H9 (cell line): Measurements from ENCODE around the gene ZSCAN22. TPM values are rescaled to one million over a fixed set of nuclear protein-coding genes. Genes with fewer than 3 reads are reported as not detected.

Experiments used
- DNase-seq: peaks from one replicate; pipeline ENCODE4 v3.0.0-alpha.2; 2017
- H2AFZ ChIP-seq: one replicate; pipeline ENCODE4 v1.6.1; 2013; ENCODE audit warnings: mild to moderate bottlenecking, low read length, control low read depth, moderate library complexity
- H2AK5ac ChIP-seq: 2 replicates; pipeline ENCODE4 v1.6.1; 2013; ENCODE audit warnings: low read length, control low read depth, mixed read lengths; ENCODE audit not compliant: insufficient read length
- H2BK120ac ChIP-seq: one replicate; pipeline ENCODE4 v1.6.1; 2013; ENCODE audit warnings: low read depth, mild to moderate bottlenecking, low read length, control low read depth, inconsistent platforms; ENCODE audit not compliant: poor library complexity, severe bottlenecking
- H2BK12ac ChIP-seq: 2 replicates; pipeline ENCODE4 v1.6.1; 2013; ENCODE audit warnings: low read length, control low read depth, mixed read lengths, low read depth; ENCODE audit not compliant: insufficient read length
- H2BK15ac ChIP-seq: 2 replicates; pipeline ENCODE4 v1.6.1; 2013; ENCODE audit warnings: low read depth, low read length, control low read depth
- H2BK20ac ChIP-seq: one replicate; pipeline ENCODE4 v1.6.1; 2013; ENCODE audit warnings: low read depth, mild to moderate bottlenecking, low read length, control low read depth, inconsistent platforms; ENCODE audit not compliant: poor library complexity, severe bottlenecking
- H2BK5ac ChIP-seq: 2 replicates; pipeline ENCODE4 v1.6.1; 2013; ENCODE audit warnings: low read length, control low read depth, mixed read lengths; ENCODE audit not compliant: insufficient read length
- H3K14ac ChIP-seq: 2 replicates; pipeline ENCODE4 v1.6.1; 2013; ENCODE audit warnings: low read length, control low read depth; ENCODE audit not compliant: insufficient read depth
- H3K18ac ChIP-seq: 2 replicates; pipeline ENCODE4 v1.6.1; 2013; ENCODE audit warnings: low read depth, mild to moderate bottlenecking, mixed read lengths, low read length, control low read depth; ENCODE audit not compliant: insufficient read length
- H3K23ac ChIP-seq: 2 replicates; pipeline ENCODE4 v1.6.1; 2013; ENCODE audit warnings: low read length, control low read depth, mixed read lengths, low read depth; ENCODE audit not compliant: insufficient read length
- H3K23me2 ChIP-seq: 2 replicates; pipeline ENCODE4 v1.6.1; 2013; ENCODE audit warnings: low read depth, mild to moderate bottlenecking, mixed read lengths, low read length, control low read depth; ENCODE audit not compliant: insufficient read length, poor library complexity, severe bottlenecking
- H3K27ac ChIP-seq: 2 replicates; pipeline ENCODE4 v1.5.1; 2013; ENCODE audit warnings: low read length, control low read depth, mixed read lengths, low read depth; ENCODE audit not compliant: insufficient read length
- H3K27me3 ChIP-seq: 2 replicates; pipeline ENCODE4 v1.6.1; 2013; ENCODE audit warnings: low read length, control low read depth, inconsistent platforms; ENCODE audit not compliant: insufficient read depth
- H3K4ac ChIP-seq: 2 replicates; pipeline ENCODE4 v1.6.1; 2013; ENCODE audit warnings: low read depth, mild to moderate bottlenecking, control low read depth, inconsistent platforms, low read length, moderate library complexity
- H3K4me1 ChIP-seq: 2 replicates; pipeline ENCODE4 v1.6.1; 2013; ENCODE audit warnings: low read length, control low read depth, inconsistent platforms; ENCODE audit not compliant: insufficient read depth
- H3K4me2 ChIP-seq: 2 replicates; pipeline ENCODE4 v1.6.1; 2013; ENCODE audit warnings: low read length, control low read depth, mixed read lengths; ENCODE audit not compliant: insufficient read length, insufficient read depth
- H3K56ac ChIP-seq: 2 replicates; pipeline ENCODE4 v1.6.1; 2013; ENCODE audit warnings: low read depth, mild to moderate bottlenecking, mixed read lengths, low read length, control low read depth; ENCODE audit not compliant: insufficient read length
- H3K79me1 ChIP-seq: 2 replicates; pipeline ENCODE4 v1.6.1; 2013; ENCODE audit warnings: low read depth, mild to moderate bottlenecking, moderate library complexity, low read length, control low read depth, inconsistent platforms; ENCODE audit not compliant: insufficient read depth, poor library complexity, severe bottlenecking
- H3K79me2 ChIP-seq: 2 replicates; pipeline ENCODE4 v1.6.1; 2013; ENCODE audit warnings: low read length, control low read depth, inconsistent platforms; ENCODE audit not compliant: insufficient read depth
- H3K9ac ChIP-seq: 2 replicates; pipeline ENCODE4 v1.6.1; 2013; ENCODE audit warnings: low read length, control low read depth, mixed read lengths; ENCODE audit not compliant: insufficient read length; ENCODE audit errors: extremely low read depth
- H3K9me3 ChIP-seq: one replicate; pipeline ENCODE4 v1.6.1; 2013; ENCODE audit warnings: low read depth, low read length, inconsistent platforms; ENCODE audit not compliant: control insufficient read depth
- H3T11ph ChIP-seq: one replicate; pipeline ENCODE4 v1.6.1; 2013; ENCODE audit warnings: mild to moderate bottlenecking, low read length, control low read depth, inconsistent platforms
- H4K20me1 ChIP-seq: one replicate; pipeline ENCODE4 v1.6.1; 2013; ENCODE audit not compliant: control insufficient read depth, insufficient read length, insufficient read depth
- H4K5ac ChIP-seq: 2 replicates; pipeline ENCODE4 v1.6.1; 2013; ENCODE audit warnings: low read depth, mild to moderate bottlenecking, mixed read lengths, low read length, control low read depth; ENCODE audit not compliant: insufficient read length
- H4K8ac ChIP-seq: replicated peaks from 2 replicates; pipeline ENCODE4 v1.6.1; 2013; ENCODE audit warnings: low read length, control low read depth, mixed read lengths, low read depth; ENCODE audit not compliant: insufficient read length
- H4K91ac ChIP-seq: 2 replicates; pipeline ENCODE4 v1.6.1; 2013; ENCODE audit warnings: low read depth, mild to moderate bottlenecking, moderate library complexity, mixed read lengths, low read length, control low read depth; ENCODE audit not compliant: insufficient read length
- H3K27ac Mint-ChIP-seq, 3 experiments: 2 replicates in 2 of 3; 3 replicates in 1 of 3; pipeline ENCODE4 v1.8.0; 2020 to 2021; ENCODE audit warnings: mixed read lengths in 3 of 3, mild to moderate bottlenecking in 1 of 3, moderate library complexity in 1 of 3
- H3K27me3 Mint-ChIP-seq: 2 replicates; pipeline ENCODE4 v1.8.0; 2021; ENCODE audit warnings: low read depth, mild to moderate bottlenecking, moderate library complexity, mixed read lengths
- H3K36me3 Mint-ChIP-seq, 3 experiments: 2 replicates in 2 of 3; 3 replicates in 1 of 3; pipeline ENCODE4 v1.8.0; 2020 to 2021; ENCODE audit warnings: low read depth in 3 of 3, mixed read lengths in 3 of 3; ENCODE audit not compliant: insufficient read depth in 1 of 3
- H3K4me1 Mint-ChIP-seq, 2 experiments: 2 replicates each; pipeline ENCODE4 v1.8.0; 2020; ENCODE audit warnings: mixed read lengths in 2 of 2
- H3K4me3 Mint-ChIP-seq, 2 experiments: 2 replicates in 1 of 2; 3 replicates in 1 of 2; pipeline ENCODE4 v1.8.0; 2020 to 2021; ENCODE audit warnings: mild to moderate bottlenecking in 2 of 2, mixed read lengths in 2 of 2, moderate library complexity in 1 of 2
- H3K9me3 Mint-ChIP-seq, 2 experiments: 2 replicates in 1 of 2; 3 replicates in 1 of 2; pipeline ENCODE4 v1.8.0; 2020; ENCODE audit warnings: mild to moderate bottlenecking in 2 of 2, mixed read lengths in 2 of 2, moderate library complexity in 1 of 2
- CTCF ChIP-seq: fragments of 200-600 bp; sonication (generic); conservative IDR thresholded peaks from 3 replicates; pipeline ENCODE4 v1.8.0; 2021; ENCODE audit warnings: antibody characterized with exemption, mild to moderate bottlenecking
- WGBS: extraction: QIAGEN DNeasy Blood & Tissue Kit; methylation state at CpG from one replicate; pipeline ENCODE4 v1.1.7; 2013; ENCODE audit warnings: missing lambda C conversion rate, low lambda C conversion rate, mixed read lengths; ENCODE audit not compliant: insufficient read length; ENCODE audit errors: extremely low coverage; 5-methylcytosine and 5-hydroxymethylcytosine counted together
- total RNA-seq: library from RNA; stranded (reverse); gene quantifications from 2 replicates; pipeline ENCODE4 v1.2.1, GENCODE V29; 2021

The ZSCAN22 gene
- total RNA-seq, 1 experiment from 2014 or later, result 4.8 TPM

DNA sequence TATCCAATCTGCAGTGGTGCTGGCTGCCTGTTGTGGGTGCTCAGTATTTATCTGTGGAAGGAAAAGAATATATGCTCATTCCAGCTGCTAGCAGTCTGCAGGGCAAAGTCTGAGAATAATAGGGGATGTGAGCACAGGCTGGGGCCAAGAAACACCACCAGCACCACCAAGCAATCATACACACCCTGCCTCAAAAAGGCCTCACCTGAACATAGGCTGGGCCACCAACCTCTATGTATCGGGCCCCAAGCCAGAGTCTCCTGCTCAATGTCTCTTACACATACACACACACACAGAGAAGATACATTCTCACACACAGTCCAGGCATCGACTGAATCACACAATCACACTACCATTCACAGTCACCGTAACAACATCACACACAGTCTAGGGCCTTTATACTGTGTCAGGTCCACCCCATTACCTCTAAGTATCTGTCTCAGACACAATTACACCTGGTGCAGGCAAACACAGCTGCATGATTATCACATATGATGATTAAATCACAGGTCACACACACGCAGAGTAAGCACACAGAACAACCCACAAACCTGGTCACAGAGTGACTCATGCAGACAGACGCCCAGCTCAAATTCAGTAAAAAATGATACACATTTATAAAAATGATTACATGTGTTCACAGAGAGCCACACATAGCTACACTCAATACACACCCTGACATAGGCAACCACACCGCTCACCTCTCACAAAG lies 1.3 kb upstream of the ZSCAN22 start:
- Histone ChIP-seq H3K27me3 (no peaks in the 10 kb centered on the region), H2BK5ac (no peak overlapping the region), H2BK15ac (no peak overlapping the region), H3T11ph (no peak overlapping the region), H3K79me1 (no peaks in the 10 kb centered on the region), H2BK20ac (no peak overlapping the region), H2BK120ac (no peak overlapping the region), H3K79me2 (no peaks in the 10 kb centered on the region), H3K4me2 (peak overlapping the region; percentile 86), H4K20me1 (peaks cover 5% of the 10 kb centered on the region), H3K9ac (peak overlapping the region; percentile 50), H4K5ac (no peak overlapping the region), H3K18ac (no peak overlapping the region), H4K91ac (no peak overlapping the region), H2BK12ac (no peak overlapping the region), H2AFZ (no peak overlapping the region), H3K27ac (no peak overlapping the region), H3K14ac (no peak overlapping the region), H3K4me1 (no peaks in the 10 kb centered on the region), H2AK5ac (no peak overlapping the region), H4K8ac (no peak overlapping the region), H3K56ac (no peak overlapping the region), H3K4ac (no peak overlapping the region), H3K23me2 (peaks cover 10% of the 10 kb centered on the region), H3K23ac (no peak overlapping the region), H3K9me3 (no peaks in the 10 kb centered on the region)
- H3K27me3 Mint-ChIP-seq, result no peaks in the 10 kb centered on the region
- DNase-seq, result no peak
- H3K4me3 Mint-ChIP-seq, result no peak overlapping the region
- no peak for TF ChIP-seq CTCF
- peaks cover 4 to 5% of the 10 kb centered on the region in 2 experiments; a peak in 3 of 4 replicates for H3K4me1 Mint-ChIP-seq
- no peaks in the 10 kb centered on the region for H3K9me3 Mint-ChIP-seq
- no peak overlapping the region for H3K27ac Mint-ChIP-seq
- no peaks in the 10 kb centered on the region; a peak in 1 of 7 replicates for H3K36me3 Mint-ChIP-seq
- no CpG with 5 or more reads among the region's 6 CpGs for WGBS
